Measurements from ENCODE around the gene LDLRAD3.

LDLRAD3 gene

DNA sequence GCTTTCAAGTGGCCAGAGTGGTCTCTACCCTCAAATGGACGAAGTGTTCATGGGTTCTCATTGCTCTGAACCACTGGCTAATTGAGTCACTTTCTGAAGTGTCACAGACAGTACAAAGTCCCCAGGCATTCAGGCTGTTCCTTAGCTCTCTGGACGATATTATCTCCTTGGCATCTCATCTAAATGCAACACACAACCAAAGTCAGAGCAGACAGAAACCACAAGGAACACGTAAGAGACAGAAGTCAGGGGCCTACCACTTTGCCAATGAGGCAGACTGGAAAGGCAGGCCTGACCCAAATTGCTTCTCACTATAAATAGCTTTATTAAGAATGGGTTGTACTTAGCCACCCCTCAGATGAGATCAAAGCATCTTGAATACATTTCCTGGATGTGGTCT is 29.0 kb upstream of the LDLRAD3 start:
- CTCF ChIA-PET, result interaction anchor here (0.6 to 0.8 kb wide), 2 partner anchors 95 to 429 kb away, joined by 3 to 5 read pairs; no protein-coding TSS in a partner anchor
- no peak for DNase-seq (ENCODE audit: low spot score)
- TF ChIP-seq, protein P1, sequence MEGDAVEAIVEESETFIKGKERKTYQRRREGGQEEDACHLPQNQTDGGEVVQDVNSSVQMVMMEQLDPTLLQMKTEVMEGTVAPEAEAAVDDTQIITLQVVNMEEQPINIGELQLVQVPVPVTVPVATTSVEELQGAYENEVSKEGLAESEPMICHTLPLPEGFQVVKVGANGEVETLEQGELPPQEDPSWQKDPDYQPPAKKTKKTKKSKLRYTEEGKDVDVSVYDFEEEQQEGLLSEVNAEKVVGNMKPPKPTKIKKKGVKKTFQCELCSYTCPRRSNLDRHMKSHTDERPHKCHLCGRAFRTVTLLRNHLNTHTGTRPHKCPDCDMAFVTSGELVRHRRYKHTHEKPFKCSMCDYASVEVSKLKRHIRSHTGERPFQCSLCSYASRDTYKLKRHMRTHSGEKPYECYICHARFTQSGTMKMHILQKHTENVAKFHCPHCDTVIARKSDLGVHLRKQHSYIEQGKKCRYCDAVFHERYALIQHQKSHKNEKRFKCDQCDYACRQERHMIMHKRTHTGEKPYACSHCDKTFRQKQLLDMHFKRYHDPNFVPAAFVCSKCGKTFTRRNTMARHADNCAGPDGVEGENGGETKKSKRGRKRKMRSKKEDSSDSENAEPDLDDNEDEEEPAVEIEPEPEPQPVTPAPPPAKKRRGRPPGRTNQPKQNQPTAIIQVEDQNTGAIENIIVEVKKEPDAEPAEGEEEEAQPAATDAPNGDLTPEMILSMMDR (conservative IDR thresholded peaks at IDR 0.05; ENCODE audit: low read depth), result no peak
- no peak overlapping the region for H3K27ac ChIP-seq
- POLR2A ChIA-PET (ENCODE audit: low non-redundant PET), result no interaction called here

- POLR2A ChIA-PET (ENCODE audit: low non-redundant PET), result no interaction called here
- no peak overlapping the region for H3K27ac ChIP-seq
- CTCF ChIA-PET, result interaction anchor here (0.6 kb wide), 1 partner anchor 218 kb away, joined by 3 read pairs; no protein-coding TSS in a partner anchor
- TF ChIP-seq, protein P1 (conservative IDR thresholded peaks at IDR 0.05; ENCODE audit: low read depth), result no peak
- no peak for DNase-seq (ENCODE audit: low spot score)
Observed at GRCh38 chr11:35916270-35916669, 27.6 kb upstream of the LDLRAD3 start.

DNA sequence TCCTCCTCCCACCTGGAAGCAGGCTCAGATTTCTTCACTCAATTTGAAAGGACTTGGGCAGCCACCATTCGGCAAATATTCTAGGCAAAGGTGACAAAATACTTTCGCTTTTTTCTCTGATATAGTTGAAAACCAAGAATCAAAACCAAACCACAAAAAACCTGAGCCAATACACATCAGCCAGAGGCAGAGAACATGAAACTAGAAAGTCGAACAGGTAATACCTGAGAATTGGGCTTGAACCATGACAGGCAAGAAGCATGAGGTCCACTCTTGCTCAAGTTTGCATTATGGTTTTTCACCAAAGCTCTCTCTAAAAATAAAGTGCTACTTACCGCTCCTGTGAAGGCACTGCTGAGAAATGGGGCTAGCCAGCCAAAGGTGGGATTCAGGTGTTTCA is 26.2 kb upstream of the LDLRAD3 start:
- DNase-seq (ENCODE audit: low spot score), result no peak
- H3K27ac ChIP-seq, result no peak overlapping the region
- TF ChIP-seq, protein P1 (conservative IDR thresholded peaks at IDR 0.05; ENCODE audit: low read depth), result no peak
- CTCF ChIA-PET, result no interaction called here
- POLR2A ChIA-PET (ENCODE audit: low non-redundant PET), result no interaction called here

DNA sequence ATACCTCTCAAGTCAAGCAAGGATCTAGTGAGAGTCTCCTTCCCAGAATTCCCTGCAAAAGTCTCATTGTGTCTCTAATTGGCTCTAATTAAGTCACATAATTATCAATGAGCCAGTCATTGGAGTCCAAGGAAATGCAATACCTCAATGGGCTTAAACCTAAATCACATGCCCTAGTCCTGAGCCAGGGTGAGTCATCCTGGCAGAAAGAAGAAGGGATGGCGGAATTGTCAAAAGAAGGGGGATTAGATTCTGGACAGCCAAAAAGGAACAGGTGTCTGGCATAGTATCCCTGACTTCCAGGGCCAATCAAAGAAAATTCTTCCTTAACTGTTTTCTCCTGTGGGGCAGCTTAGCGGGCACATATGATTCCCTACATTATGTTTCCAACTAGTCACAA is 25.1 kb upstream of the LDLRAD3 start:
- no peak for DNase-seq (ENCODE audit: low spot score)
- POLR2A ChIA-PET (ENCODE audit: low non-redundant PET), result no interaction called here
- TF ChIP-seq, protein P1 (conservative IDR thresholded peaks at IDR 0.05; ENCODE audit: low read depth), result no peak
- CTCF ChIA-PET, result no interaction called here
- no peak overlapping the region for H3K27ac ChIP-seq

DNA sequence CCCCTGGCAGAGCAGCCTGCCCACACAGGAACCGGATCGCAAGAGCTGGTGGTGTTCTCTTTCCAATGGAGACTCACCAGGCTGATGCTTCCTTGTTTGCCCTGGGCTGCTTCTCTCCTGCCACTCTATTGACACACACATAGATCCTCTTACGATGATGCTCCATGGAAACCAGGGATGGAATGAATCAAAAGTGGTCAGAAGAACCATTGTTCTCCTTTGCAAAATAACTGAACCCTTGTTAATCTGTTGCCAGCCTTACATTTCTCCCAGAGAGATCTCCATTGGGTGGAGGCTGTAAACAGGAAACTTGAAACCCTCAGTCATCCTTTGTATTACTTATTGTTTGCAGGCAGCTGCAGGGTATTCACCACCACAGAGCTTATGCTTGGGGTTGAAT is 24.6 kb upstream of the LDLRAD3 start:
- TF ChIP-seq, protein P1 (conservative IDR thresholded peaks at IDR 0.05; ENCODE audit: low read depth), result no peak
- H3K27ac ChIP-seq, result no peak overlapping the region
- DNase-seq (ENCODE audit: low spot score), result no peak
- ChIA-PET CTCF (no interaction called here), POLR2A (ENCODE audit: low non-redundant PET) (no interaction called here)

DNA sequence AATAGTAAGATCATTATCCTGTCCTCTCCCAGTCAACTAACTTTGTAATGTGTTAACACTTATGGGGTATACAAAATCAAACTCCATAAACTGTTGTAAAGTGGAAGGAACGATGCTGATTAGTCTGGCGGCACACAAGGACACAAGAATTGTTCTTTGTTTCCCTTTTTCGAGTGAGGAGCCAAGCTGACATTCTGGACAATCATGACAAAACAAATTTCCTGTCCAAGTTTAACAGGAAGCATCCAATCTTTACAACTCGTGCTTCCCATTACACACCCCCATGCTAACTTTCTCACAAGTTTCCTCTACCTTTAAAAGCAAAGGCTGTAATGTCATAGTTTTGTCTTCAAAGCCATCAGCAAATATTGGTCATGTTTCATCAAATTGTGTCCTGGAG is 20.4 kb upstream of the LDLRAD3 start:
- H3K27ac ChIP-seq, result no peak overlapping the region
- ChIA-PET POLR2A (ENCODE audit: low non-redundant PET) (no interaction called here), CTCF (interaction anchor here (0.6 kb wide), 1 partner anchor 41 kb away, joined by 5 read pairs; no protein-coding TSS in a partner anchor)
- TF ChIP-seq, protein P1 (conservative IDR thresholded peaks at IDR 0.05; ENCODE audit: low read depth), result no peak
- no peak for DNase-seq (ENCODE audit: low spot score)

DNA sequence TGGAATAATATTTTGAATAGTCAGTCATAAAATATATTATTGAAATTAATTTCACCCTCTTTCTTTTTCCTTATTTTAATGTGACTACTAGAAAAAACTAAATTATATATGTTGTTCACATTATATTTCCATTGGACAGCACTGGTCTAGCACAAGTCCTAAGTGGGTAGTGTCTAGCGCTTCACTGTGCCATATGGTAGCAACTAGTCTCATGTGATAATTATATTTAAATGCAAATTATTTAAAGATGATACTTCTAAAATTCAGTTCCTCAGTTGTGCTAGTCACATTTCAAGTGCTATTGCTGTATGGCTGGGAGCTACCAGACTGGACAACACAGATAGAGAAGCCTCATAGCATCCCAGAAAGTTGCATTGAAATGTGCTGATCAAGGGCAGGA is 19.1 kb upstream of the LDLRAD3 start:
- POLR2A ChIA-PET (ENCODE audit: low non-redundant PET), result no interaction called here
- no peak overlapping the region for H3K27ac ChIP-seq
- TF ChIP-seq, protein P1 (conservative IDR thresholded peaks at IDR 0.05; ENCODE audit: low read depth), result no peak
- DNase-seq (ENCODE audit: low spot score), result no peak
- CTCF ChIA-PET, result interaction anchor here (0.6 kb wide), 1 partner anchor 853 kb away, joined by 3 read pairs; no protein-coding TSS in a partner anchor
